ENCODE measurements around the gene RNF26. TPM values are rescaled to one million over a fixed set of nuclear protein-coding genes. Genes with fewer than 3 reads are reported as not detected.

The RNF26 gene
- total RNA-seq: 10 to 100 TPM; 29.9 TPM

DNA sequence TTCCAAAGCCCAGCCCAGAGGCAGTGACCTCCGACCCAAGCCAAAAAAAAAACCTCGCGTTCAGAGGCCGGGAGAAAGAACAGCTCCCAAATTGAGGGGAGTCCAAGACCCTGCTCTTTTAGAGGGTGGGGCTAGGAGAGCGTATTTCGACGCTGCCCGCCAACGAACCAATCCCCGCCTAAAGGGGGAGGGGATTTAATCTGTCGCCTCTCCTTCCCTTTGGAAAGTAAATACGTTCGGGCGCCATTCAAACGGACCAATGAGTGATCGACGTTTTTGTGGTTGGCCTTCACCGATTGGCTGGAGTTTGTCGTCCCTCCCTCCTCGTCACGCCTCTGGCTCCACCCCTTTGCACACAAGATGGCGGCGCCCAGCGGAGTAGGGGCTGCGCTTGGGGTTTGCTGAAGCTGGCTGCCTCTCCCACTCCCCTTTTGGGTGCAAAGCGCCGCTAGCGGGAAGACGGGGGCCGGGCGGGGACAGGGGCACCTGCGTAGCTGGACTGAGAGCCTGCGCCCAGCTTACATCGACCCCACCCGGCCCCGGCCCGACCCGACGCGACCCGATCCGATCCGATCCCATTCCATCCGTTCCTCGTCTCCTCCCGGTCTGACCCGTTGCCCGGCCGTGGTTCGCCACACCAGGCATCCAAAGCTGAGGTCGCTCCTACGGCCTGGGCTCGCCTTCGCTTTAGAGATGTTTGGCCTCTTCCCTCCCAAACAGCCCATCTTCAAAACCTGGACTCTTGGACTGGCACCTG lies at the start of gene RNF26:
Gene RNF26 (plus strand): TSS at position 354 of the 757 bp plus-strand sequence. CDS start 596 bp downstream, outside the sequence.
- H3K27me3 Mint-ChIP-seq: peaks cover 7% of the 10 kb centered on the region
- peaks cover 29% of the 10 kb centered on the region for H3K4me1 Mint-ChIP-seq
- H3K36me3 Mint-ChIP-seq (ENCODE audit: low read depth): peaks cover 7% of the 10 kb centered on the region
- CTCF ChIA-PET: interaction anchor here (0.6 to 1.6 kb wide), 5 partner anchors 9 to 198 kb away, joined by 3 to 4 read pairs (median 4); no protein-coding TSS in a partner anchor
- ATAC-seq (peak; percentile 96), DNase-seq (peak; percentile 96)
- H3K9me3 Mint-ChIP-seq (ENCODE audit: low read depth): no peaks in the 10 kb centered on the region
- intact Hi-C loops (cut with DNase I, micrococcal nuclease): loop anchor here (1.0 kb wide), 8 partner anchors 11 to 304 kb away; partner anchors contain the start of genes CBL (in 1 of the 2), HINFP (in 1 of the 2), SLC37A4 (in 1 of the 2) and USP2 (in 1 of the 2)
- H3K27ac Mint-ChIP-seq: peak within 1 kb of the TSS; percentile 99
- POLR2A ChIA-PET: interaction anchor here (0.5 to 0.7 kb wide), 5 partner anchors 14 to 731 kb away, joined by 3 to 7 read pairs (median 3); no protein-coding TSS in a partner anchor
- peak within 1 kb of the TSS; percentile 99 for H3K4me3 Mint-ChIP-seq

DNA sequence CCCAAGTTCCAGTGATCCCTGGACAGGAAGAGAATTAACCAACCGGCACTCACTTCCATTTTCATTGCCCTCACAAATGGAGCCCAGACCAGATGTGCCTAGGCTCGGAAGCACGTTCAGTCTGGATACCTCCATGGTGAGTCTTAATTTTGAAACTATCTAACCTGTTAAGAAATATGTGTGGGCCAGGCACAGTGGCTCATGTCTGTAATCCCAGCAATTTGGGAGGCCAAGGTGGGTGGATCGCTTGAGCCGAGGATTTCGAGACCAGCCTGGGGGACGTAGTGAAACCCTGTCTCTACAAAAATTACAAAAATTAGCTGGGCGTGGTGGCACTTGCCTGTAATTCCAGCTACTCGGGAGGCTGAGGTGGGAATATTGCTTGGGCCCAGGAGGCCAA lies 48.9 kb upstream of the RNF26 start:
- ChIA-PET CTCF (interaction anchor here (0.6 to 1.6 kb wide), 6 partner anchors 18 to 116 kb away, joined by 3 to 8 read pairs (median 3); no protein-coding TSS in a partner anchor), POLR2A (no interaction called here)
- DNase-seq (no peak), ATAC-seq (no peak)
- H3K36me3 Mint-ChIP-seq (ENCODE audit: low read depth): peaks cover 21% of the 10 kb centered on the region
- H3K9me3 Mint-ChIP-seq (ENCODE audit: low read depth): no peaks in the 10 kb centered on the region
- intact Hi-C loops (cut with DNase I, micrococcal nuclease): loop anchor here in 1 of 2 experiments (2.0 kb wide), 1 partner anchor 89 kb away; no protein-coding TSS in a partner anchor
- H3K27me3 Mint-ChIP-seq: no peaks in the 10 kb centered on the region
- no peak overlapping the region for H3K4me3 Mint-ChIP-seq
- peaks cover 19% of the 10 kb centered on the region for H3K4me1 Mint-ChIP-seq
- H3K27ac Mint-ChIP-seq: no peak overlapping the region

- CTCF ChIA-PET: interaction anchor here (0.7 to 1.5 kb wide), 6 partner anchors 19 to 67 kb away, joined by 3 to 5 read pairs (median 4); no protein-coding TSS in a partner anchor
- no peak for DNase-seq
- Mint-ChIP-seq H3K27ac (no peak overlapping the region), H3K27me3 (no peaks in the 10 kb centered on the region), H3K4me3 (no peak overlapping the region), H3K4me1 (peaks cover 9% of the 10 kb centered on the region), H3K36me3 (ENCODE audit: low read depth) (peaks cover 27% of the 10 kb centered on the region), H3K9me3 (ENCODE audit: low read depth) (no peaks in the 10 kb centered on the region)
- no peak for ATAC-seq
- intact Hi-C loops (cut with DNase I, micrococcal nuclease): no loop called here
- POLR2A ChIA-PET: interaction anchor here (0.6 kb wide), 1 partner anchor 59 kb away, joined by 7 read pairs; no protein-coding TSS in a partner anchor
Measured at GRCh38 chr11:119288219-119288618, 46.1 kb upstream of the RNF26 start.

- intact Hi-C loops (cut with DNase I, micrococcal nuclease): no loop called here
- no peak for DNase-seq
- H3K4me1 Mint-ChIP-seq: no peaks in the 10 kb centered on the region
- no peaks in the 10 kb centered on the region for H3K27me3 Mint-ChIP-seq
- no peak overlapping the region for H3K4me3 Mint-ChIP-seq
- ATAC-seq: no peak
- no peak overlapping the region for H3K27ac Mint-ChIP-seq
- CTCF ChIA-PET: interaction anchor here (0.6 to 1.3 kb wide), 3 partner anchors 8 to 543 kb away, joined by 3 to 4 read pairs (median 3); no protein-coding TSS in a partner anchor
- H3K36me3 Mint-ChIP-seq (ENCODE audit: low read depth): peaks cover 18% of the 10 kb centered on the region
- H3K9me3 Mint-ChIP-seq (ENCODE audit: low read depth): no peaks in the 10 kb centered on the region
- POLR2A ChIA-PET: interaction anchor here (0.6 kb wide), 1 partner anchor 21 kb away, joined by 3 read pairs; no protein-coding TSS in a partner anchor
Measured at GRCh38 chr11:119290894-119291497, 43.3 kb upstream of the RNF26 start.

DNA sequence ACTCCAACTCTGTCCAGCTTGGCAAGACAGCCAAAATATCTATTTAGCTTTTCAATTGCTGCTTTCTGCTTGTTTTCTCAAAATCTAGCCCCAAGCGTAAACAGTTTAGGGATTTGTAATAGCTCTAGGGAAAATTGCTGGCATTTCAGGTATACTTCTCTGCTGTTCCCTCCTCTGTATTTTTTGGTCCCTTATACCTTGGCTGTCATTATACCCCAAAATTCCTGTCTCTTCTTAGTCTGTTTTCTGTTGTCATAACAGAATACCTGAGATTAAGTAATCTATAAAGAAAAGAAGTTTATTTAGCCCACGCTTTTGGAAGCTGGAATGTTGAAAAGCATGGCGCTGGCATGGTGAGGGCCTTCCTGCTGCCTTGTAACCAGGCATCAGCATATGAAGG lies 40.9 kb upstream of the RNF26 start:
- ChIA-PET CTCF (interaction anchor here (0.6 kb wide), 1 partner anchor 45 kb away, joined by 3 read pairs; no protein-coding TSS in a partner anchor), POLR2A (no interaction called here)
- no peak overlapping the region for H3K27ac Mint-ChIP-seq
- no peaks in the 10 kb centered on the region for H3K9me3 Mint-ChIP-seq (ENCODE audit: low read depth)
- no peak for DNase-seq
- no peaks in the 10 kb centered on the region for H3K4me1 Mint-ChIP-seq
- H3K4me3 Mint-ChIP-seq: no peak overlapping the region
- no peak for ATAC-seq
- H3K36me3 Mint-ChIP-seq (ENCODE audit: low read depth): peaks cover 19% of the 10 kb centered on the region
- intact Hi-C loops (cut with DNase I, micrococcal nuclease): no loop called here
- no peaks in the 10 kb centered on the region for H3K27me3 Mint-ChIP-seq

GRCh38 chr11:119295178-119295577 lies 39.1 kb upstream of the RNF26 start:
- H3K36me3 Mint-ChIP-seq (ENCODE audit: low read depth): peaks cover 32% of the 10 kb centered on the region
- no peak for ATAC-seq

GRCh38 chr11:119297938-119298337 lies 36.4 kb upstream of the RNF26 start:
- Mint-ChIP-seq H3K4me3 (no peak overlapping the region), H3K9me3 (ENCODE audit: low read depth) (no peaks in the 10 kb centered on the region), H3K27me3 (no peaks in the 10 kb centered on the region), H3K27ac (no peak overlapping the region), H3K36me3 (ENCODE audit: low read depth) (peaks cover 31% of the 10 kb centered on the region), H3K4me1 (no peaks in the 10 kb centered on the region)
- intact Hi-C loops (cut with DNase I, micrococcal nuclease): no loop called here
- ATAC-seq (no peak), DNase-seq (no peak)
- CTCF ChIA-PET: interaction anchor here (0.6 to 0.8 kb wide), 3 partner anchors 26 to 375 kb away, joined by 3 to 5 read pairs (median 4); no protein-coding TSS in a partner anchor
- POLR2A ChIA-PET: no interaction called here

More at GRCh38 chr11:119295178-119295577, 39.1 kb upstream of the RNF26 start:
- CTCF ChIA-PET: interaction anchor here (1.3 kb wide), 1 partner anchor 26 kb away, joined by 4 read pairs; no protein-coding TSS in a partner anchor
- Mint-ChIP-seq H3K27me3 (no peaks in the 10 kb centered on the region), H3K27ac (no peak overlapping the region), H3K4me3 (no peak overlapping the region), H3K4me1 (no peaks in the 10 kb centered on the region), H3K9me3 (ENCODE audit: low read depth) (no peaks in the 10 kb centered on the region)
- intact Hi-C loops (cut with DNase I, micrococcal nuclease): no loop called here
- POLR2A ChIA-PET: no interaction called here
- DNase-seq: no peak

DNA sequence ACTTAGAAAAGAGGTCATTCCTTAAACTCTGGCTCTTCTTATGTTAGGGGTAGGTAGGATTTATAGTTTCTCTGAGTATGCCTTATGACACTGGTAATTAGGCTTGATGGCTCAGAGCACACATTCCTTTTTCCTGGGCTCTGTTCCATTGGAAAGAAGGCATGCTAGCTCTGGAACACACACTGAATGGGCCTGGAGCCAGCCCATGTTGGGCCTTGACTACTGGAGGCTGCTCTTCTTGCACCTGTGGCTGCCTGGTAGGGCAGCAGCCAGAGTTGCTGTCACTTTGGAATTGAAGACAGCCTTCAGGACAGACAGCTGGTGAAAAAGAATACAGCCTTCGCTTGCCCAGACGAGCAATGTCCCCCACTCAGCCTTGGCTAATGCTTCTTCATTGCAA lies 35.6 kb upstream of the RNF26 start:
- DNase-seq (no peak), ATAC-seq (no peak)
- intact Hi-C loops (cut with DNase I, micrococcal nuclease): no loop called here
- ChIA-PET POLR2A (no interaction called here), CTCF (interaction anchor here (0.6 to 1.1 kb wide), 2 partner anchors 25 to 354 kb away, joined by 3 read pairs; no protein-coding TSS in a partner anchor)
- no peaks in the 10 kb centered on the region for H3K4me1 Mint-ChIP-seq
- peaks cover 39% of the 10 kb centered on the region for H3K36me3 Mint-ChIP-seq (ENCODE audit: low read depth)
- no peaks in the 10 kb centered on the region for H3K27me3 Mint-ChIP-seq
- H3K9me3 Mint-ChIP-seq (ENCODE audit: low read depth): no peaks in the 10 kb centered on the region
- H3K4me3 Mint-ChIP-seq: no peak overlapping the region
- no peak overlapping the region for H3K27ac Mint-ChIP-seq

- Mint-ChIP-seq H3K27ac (no peak overlapping the region), H3K27me3 (no peaks in the 10 kb centered on the region), H3K4me1 (no peaks in the 10 kb centered on the region), H3K4me3 (no peak overlapping the region), H3K9me3 (ENCODE audit: low read depth) (no peaks in the 10 kb centered on the region), H3K36me3 (ENCODE audit: low read depth) (peaks cover 42% of the 10 kb centered on the region)
- intact Hi-C loops (cut with DNase I, micrococcal nuclease): no loop called here
- ChIA-PET CTCF (interaction anchor here (0.6 to 2.3 kb wide), 5 partner anchors 12 to 354 kb away, joined by 3 to 9 read pairs (median 3); no protein-coding TSS in a partner anchor), POLR2A (no interaction called here)
- ATAC-seq (no peak), DNase-seq (no peak)
Measured at GRCh38 chr11:119299416-119299815, 34.9 kb upstream of the RNF26 start.

GRCh38 chr11:119300198-119300964 lies 33.9 kb upstream of the RNF26 start:
- ChIA-PET POLR2A (no interaction called here), CTCF (interaction anchor here (0.6 to 2.3 kb wide), 7 partner anchors 10 to 712 kb away, joined by 3 to 9 read pairs (median 3); partner anchors contain the start of gene NLRX1)
- ATAC-seq (no peak), DNase-seq (no peak)
- Mint-ChIP-seq H3K9me3 (ENCODE audit: low read depth) (no peaks in the 10 kb centered on the region), H3K27ac (no peak overlapping the region), H3K4me1 (peaks cover 8% of the 10 kb centered on the region), H3K4me3 (no peak overlapping the region), H3K36me3 (ENCODE audit: low read depth) (peaks cover 46% of the 10 kb centered on the region), H3K27me3 (no peaks in the 10 kb centered on the region)
- intact Hi-C loops (cut with DNase I, micrococcal nuclease): no loop called here
